GM12875 (cell line): ENCODE data around the gene FER.
"Not testable (repeated sequence)": the region's sequence is repeated elsewhere in the genome, so short reads cannot be mapped to it uniquely, and the experiment has no call there.

Source experiments
- H3K4me3 ChIP-seq: one replicate; pipeline ENCODE4 v1.5.1; 2011; ENCODE audit warnings: low read depth, low read length, control low read depth
- TF ChIP-seq, protein P1 (sequence below): IDR thresholded peaks from 2 replicates; pipeline ENCODE4 v1.5.1; 2011; ENCODE audit warnings: low read depth, mild to moderate bottlenecking, control low read depth, inconsistent platforms, low read length, moderate library complexity, borderline replicate concordance; ENCODE audit not compliant: insufficient read depth

The FER gene

DNA sequence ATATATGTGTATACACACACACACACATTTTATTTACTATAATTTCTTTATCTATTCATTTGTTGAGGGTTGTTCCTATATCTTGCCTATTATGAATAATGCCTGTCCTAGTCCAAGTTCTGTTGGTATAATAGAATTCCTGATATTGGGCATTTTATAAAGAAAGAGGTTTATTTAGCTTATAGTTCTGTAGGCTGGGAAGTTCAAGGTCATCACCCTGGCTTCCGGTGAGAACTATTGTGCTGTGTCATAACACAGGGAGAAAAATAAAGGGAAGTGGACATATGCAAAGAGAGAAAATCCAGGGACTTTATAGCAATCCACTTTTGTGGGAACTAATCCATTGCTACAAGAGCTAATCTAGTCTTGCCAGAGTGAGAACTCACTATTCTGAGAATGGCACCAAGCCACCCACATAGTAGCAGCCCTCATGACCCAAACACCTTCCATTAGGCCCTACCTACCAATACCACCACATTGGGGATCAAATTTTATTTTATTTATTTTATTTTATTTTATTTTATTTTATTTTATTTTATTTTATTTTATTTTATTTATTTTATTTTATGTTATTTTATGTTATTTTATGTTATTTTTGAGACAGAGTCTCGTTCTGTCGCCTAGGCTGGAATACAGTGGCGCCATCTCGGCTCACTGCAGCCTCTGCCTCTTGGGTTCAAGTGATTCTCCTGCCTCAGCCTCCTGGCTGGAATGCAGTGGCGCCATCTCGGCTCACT, 74.7 kb downstream of the FER start:
- H3K4me3 ChIP-seq = no peak overlapping the region
- TF ChIP-seq, protein P1, sequence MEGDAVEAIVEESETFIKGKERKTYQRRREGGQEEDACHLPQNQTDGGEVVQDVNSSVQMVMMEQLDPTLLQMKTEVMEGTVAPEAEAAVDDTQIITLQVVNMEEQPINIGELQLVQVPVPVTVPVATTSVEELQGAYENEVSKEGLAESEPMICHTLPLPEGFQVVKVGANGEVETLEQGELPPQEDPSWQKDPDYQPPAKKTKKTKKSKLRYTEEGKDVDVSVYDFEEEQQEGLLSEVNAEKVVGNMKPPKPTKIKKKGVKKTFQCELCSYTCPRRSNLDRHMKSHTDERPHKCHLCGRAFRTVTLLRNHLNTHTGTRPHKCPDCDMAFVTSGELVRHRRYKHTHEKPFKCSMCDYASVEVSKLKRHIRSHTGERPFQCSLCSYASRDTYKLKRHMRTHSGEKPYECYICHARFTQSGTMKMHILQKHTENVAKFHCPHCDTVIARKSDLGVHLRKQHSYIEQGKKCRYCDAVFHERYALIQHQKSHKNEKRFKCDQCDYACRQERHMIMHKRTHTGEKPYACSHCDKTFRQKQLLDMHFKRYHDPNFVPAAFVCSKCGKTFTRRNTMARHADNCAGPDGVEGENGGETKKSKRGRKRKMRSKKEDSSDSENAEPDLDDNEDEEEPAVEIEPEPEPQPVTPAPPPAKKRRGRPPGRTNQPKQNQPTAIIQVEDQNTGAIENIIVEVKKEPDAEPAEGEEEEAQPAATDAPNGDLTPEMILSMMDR = no peak

DNA sequence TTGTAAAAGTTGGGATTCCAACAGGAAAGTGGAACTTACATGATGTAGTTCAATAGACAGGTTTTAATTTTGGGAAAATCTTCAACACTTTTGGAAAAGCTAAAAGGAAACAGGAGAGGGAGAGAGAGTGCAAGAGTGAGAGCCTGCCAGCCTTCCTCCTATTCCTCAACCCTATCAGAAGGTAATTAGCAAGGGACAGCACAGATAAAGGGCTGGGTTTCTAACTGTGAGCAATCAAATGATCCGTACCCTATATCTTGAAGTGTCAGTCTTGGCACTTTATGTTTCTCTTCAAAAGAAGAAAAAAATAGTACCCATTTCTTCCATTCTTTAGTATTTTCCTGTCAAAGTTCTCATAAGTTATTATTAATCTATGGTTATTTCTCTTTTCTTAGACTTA, 79.4 kb downstream of the FER start:
- TF ChIP-seq, protein P1 = no peak
- no peak overlapping the region for H3K4me3 ChIP-seq

DNA sequence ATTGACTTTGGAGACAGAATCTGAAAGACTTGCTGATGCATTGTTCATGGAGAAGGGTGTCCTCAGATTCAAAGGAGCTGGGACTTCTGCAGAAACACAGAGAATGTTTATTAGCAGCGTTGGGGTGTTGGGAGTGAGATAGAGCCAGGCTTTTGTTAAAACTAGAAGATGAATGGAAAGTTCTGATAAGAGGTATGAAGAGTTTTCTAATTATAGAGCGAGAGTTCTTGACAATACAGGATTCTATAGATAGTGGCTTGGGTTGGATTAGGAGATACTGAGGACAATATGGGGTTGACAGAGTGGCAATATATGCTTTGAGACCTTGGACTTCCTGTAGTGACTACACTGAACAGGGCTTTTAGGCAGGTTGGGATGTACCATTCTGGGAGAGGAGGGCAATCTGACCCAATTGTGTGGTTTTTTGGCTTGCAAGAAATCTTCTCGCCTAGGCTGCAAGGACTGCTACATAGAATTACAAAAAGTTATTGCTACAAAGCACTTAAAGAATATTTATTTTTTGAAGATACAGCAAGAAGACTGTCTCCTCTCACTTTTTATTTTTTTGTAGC, 83.1 kb downstream of the FER start:
- no peak overlapping the region for H3K4me3 ChIP-seq
- TF ChIP-seq, protein P1 = no peak

DNA sequence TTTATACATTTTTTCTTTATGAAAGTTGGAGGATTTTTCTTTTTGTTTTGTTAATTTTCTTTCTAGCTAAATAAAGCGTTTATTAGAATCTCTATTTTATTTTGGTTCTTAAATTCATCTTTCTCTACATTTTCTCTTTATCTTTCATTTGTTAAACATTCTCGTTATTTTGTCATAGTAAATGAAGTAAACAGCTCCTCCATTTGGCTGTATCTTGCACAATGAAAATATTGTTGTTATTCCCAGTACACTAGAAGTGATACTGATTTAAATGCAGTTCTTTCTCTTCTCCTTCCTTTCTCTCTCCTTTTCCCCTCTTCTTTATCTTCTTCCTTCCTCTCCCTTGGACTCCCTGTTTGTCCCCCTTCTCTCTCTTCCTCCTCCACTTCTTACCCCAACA, 88.8 kb downstream of the FER start:
- TF ChIP-seq, protein P1 = no peak
- no peak overlapping the region for H3K4me3 ChIP-seq

DNA sequence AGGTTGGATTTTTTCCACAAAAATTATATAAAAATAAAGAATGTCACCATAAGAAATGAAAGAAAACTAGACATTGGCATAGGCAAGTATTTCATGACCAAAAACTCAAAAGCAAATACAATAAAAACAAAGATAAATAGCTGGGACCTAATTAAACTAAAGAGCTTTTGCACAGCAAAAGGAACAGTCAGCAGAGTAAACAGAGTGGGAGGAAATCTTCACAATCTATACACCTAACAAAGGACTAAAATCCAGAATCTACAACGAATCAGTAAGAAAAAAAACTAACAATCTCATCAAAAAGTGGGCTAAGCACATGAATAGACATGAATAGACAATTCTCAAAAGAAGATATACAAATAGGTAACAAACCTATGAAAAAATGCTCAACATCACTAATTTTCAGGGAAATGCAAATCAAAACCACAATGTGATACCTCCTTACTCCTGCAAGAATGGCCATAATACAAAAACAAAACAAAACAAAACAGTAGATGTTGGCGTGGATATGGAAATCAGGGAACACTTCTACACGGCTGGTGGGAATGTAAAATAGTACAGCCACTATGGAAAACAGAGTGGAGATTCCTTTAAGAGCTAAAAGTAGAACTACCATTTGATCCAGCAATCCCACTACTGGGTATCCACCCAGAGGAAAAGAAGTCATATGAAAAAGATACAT, 94.7 kb downstream of the FER start:
- H3K4me3 ChIP-seq = not testable (repeated sequence)

DNA sequence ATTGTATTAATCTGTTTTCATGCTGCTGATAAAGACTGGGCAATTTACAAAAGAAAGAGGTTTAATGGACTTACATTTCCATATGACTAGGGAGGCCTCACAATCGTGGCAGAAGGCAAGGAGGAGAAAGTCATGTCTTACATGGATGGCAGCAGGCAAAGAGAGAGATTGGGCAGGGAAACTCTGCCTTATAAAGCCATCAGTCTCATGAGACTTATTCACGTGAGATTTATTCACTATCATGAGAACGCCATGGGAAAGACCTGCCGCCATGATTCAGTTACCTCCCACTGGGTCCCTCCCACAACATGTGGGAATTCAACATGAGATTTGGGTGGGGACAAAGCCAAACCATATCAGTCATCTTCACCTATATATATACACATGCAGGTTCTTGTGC, 103.4 kb downstream of the FER start:
- H3K4me3 ChIP-seq = not testable (repeated sequence)

DNA sequence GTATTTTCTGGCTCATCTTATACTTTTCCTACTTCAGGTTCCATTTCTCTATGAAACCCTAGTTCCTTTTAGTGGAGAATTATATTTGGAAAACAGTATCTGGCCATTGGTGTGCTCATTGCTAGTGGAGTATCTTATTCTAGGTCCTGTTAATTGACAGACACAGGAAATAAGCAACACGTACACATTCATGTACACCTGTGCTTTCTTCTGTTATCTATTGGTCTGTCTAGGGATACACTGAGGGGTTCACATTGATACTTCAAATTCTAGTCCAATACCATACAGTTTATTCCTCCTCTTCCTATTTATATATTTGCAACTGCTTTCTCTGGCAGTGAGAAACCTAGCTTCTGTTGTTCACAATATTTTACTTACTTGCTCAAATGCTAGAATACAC, 110.2 kb downstream of the FER start:
- TF ChIP-seq, protein P1 = no peak
- no peak overlapping the region for H3K4me3 ChIP-seq

DNA sequence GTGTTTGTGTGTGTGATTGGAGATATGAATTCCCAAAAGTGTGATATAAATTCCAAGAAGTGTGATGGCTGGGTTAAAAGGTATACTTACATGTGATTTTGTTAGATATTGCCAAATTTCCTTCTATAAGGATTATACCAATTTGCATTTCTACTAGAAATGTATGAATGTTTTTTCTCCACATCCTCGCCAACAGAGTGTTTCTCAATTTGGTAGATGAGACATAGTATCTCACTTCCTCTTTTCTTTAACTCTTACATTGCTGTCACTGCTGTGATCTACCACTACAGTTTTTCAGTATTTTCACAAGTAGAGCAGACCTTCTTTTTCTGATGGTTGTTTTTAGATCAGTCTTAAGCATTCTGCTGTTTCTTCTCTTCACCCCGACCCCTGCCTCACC, 111.3 kb downstream of the FER start:
- TF ChIP-seq, protein P1 = no peak
- H3K4me3 ChIP-seq = no peak overlapping the region
